MCF 10A (cell line): Measurements from ENCODE around the gene PRF1. TPM values are rescaled to one million over a fixed set of nuclear protein-coding genes. Genes with fewer than 3 reads are reported as not detected.

ENCODE experiments used
- BruUV-seq: library from RNA; stranded (reverse); fragments of 400-500 nt; replicated peaks from 2 replicates; lab custom pipeline; 2021; lab: Mats Ljungman, UMichigan
- CTCF ChIA-PET: fragments of 300-600 bp; sonication (Branson Sonifier 250); formaldehyde crosslinking; extraction: SDS; loops from one replicate; lab custom pipeline; 2021; ENCODE audit warnings: antibody characterized with exemption, inconsistent platforms; lab: Yijun Ruan, JAX
- POLR2A ChIA-PET: fragments of 300-600, 350-650 bp; sonication (Branson Sonifier 250); formaldehyde crosslinking; extraction: SDS; loops from one replicate; lab custom pipeline; 2020; ENCODE audit warnings: antibody characterized with exemption, inconsistent platforms; lab: Yijun Ruan, JAX
- DNase-seq: peaks from one replicate; pipeline ENCODE4 v3.0.0-alpha.2; 2018; ENCODE audit not compliant: unreplicated experiment
- H3K27ac Mint-ChIP-seq: one replicate; pipeline ENCODE4 v1.8.0; 2022; ENCODE audit warnings: mild to moderate bottlenecking, low read depth, mixed read lengths; ENCODE audit not compliant: unreplicated experiment
- H3K27me3 Mint-ChIP-seq: one replicate; pipeline ENCODE4 v1.8.0; 2022; ENCODE audit warnings: mixed read lengths; ENCODE audit not compliant: insufficient read depth, unreplicated experiment
- H3K36me3 Mint-ChIP-seq: one replicate; pipeline ENCODE4 v1.8.0; 2022; ENCODE audit warnings: mild to moderate bottlenecking, moderate library complexity, mixed read lengths; ENCODE audit not compliant: insufficient read depth, unreplicated experiment
- H3K4me1 Mint-ChIP-seq: one replicate; pipeline ENCODE4 v1.8.0; 2022; ENCODE audit warnings: mixed read lengths; ENCODE audit not compliant: insufficient read depth, unreplicated experiment
- H3K4me3 Mint-ChIP-seq: one replicate; pipeline ENCODE4 v1.8.0; 2022; ENCODE audit warnings: mild to moderate bottlenecking, moderate library complexity, mixed read lengths; ENCODE audit not compliant: unreplicated experiment
- H3K9me3 Mint-ChIP-seq: one replicate; pipeline ENCODE4 v1.8.0; 2022; ENCODE audit warnings: mixed read lengths; ENCODE audit not compliant: unreplicated experiment
- intact Hi-C: fragments of 100-400 bp; cut with micrococcal nuclease; formaldehyde crosslinking; loops from 2 replicates; pipeline ENCODE4 v1.14.1; 2022
- total RNA-seq: library from RNA; stranded (reverse); gene quantifications from 2 replicates; pipeline ENCODE4 v1.2.3, GENCODE V29; 2022
- TF ChIP-seq, protein P1 (sequence below): fragments of 200-600 bp; IDR thresholded peaks from one replicate; pipeline ENCODE4 v1.8.0; 2022; ENCODE audit warnings: antibody characterized with exemption, mild to moderate bottlenecking; ENCODE audit not compliant: unreplicated experiment

PRF1 gene
- total RNA-seq, 1 experiment from 2014 or later = not detected

DNA sequence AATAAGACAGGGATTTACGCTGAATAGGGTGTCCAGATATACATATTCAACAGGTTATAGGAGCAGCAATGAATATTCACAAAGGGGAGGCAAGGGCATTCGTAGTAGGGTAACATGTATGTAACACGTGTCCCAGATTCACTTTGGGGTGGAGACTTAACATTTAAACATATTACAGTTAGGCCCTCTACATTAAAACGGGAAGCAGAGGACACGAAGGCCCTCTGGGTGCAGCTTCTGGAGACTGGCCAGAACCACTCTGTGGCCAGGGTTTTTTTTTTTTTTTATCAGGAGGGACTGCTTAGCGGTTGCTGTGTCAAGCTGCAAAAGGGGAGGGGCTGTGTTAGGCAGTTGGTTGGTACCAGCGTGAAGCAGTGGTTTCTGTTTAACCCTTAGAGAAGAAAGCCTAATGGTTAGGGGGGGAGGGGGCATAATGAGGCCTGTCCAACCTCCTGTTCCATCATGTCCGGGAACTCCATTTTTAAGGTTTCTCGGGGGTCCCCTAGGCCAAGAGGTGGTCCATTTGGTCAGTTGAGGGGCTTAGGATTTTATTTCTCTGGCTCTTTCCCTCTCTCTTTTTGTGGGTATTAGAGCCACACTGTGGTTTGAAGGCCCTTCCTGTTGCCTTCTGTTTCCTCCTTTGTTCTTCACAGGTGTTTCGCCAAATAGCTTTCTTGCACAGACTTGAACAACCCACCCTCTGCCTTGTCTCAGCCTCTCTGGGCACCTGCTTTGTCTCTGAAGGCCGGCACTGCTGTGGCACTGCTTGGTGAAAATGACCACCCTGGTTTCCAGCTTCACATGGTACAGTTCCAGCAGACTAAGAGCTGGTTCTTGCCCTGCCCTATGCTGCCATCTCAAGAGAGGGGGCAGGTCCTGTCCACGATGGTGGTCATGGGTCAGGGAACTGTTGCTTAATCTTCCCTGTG is 26.4 kb downstream of the PRF1 start:
- H3K4me1 Mint-ChIP-seq = peaks cover 36% of the 10 kb centered on the region
- no TSS peak for BruUV-seq
- no peaks in the 10 kb centered on the region for H3K36me3 Mint-ChIP-seq
- TF ChIP-seq, protein P1, sequence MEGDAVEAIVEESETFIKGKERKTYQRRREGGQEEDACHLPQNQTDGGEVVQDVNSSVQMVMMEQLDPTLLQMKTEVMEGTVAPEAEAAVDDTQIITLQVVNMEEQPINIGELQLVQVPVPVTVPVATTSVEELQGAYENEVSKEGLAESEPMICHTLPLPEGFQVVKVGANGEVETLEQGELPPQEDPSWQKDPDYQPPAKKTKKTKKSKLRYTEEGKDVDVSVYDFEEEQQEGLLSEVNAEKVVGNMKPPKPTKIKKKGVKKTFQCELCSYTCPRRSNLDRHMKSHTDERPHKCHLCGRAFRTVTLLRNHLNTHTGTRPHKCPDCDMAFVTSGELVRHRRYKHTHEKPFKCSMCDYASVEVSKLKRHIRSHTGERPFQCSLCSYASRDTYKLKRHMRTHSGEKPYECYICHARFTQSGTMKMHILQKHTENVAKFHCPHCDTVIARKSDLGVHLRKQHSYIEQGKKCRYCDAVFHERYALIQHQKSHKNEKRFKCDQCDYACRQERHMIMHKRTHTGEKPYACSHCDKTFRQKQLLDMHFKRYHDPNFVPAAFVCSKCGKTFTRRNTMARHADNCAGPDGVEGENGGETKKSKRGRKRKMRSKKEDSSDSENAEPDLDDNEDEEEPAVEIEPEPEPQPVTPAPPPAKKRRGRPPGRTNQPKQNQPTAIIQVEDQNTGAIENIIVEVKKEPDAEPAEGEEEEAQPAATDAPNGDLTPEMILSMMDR = no peak
- DNase-seq = peak; percentile 80
- ChIA-PET CTCF (interaction anchor here (0.8 to 2.5 kb wide), 4 partner anchors 25 to 328 kb away, joined by 3 to 9 read pairs (median 4); no protein-coding TSS in a partner anchor), POLR2A (interaction anchor here (0.6 kb wide), 1 partner anchor 278 kb away, joined by 4 read pairs; no protein-coding TSS in a partner anchor)
- H3K27me3 Mint-ChIP-seq = no peaks in the 10 kb centered on the region
- H3K27ac Mint-ChIP-seq = no peak overlapping the region
- no peak overlapping the region for H3K4me3 Mint-ChIP-seq
- no peaks in the 10 kb centered on the region for H3K9me3 Mint-ChIP-seq
- intact Hi-C loops = no loop called here

DNA sequence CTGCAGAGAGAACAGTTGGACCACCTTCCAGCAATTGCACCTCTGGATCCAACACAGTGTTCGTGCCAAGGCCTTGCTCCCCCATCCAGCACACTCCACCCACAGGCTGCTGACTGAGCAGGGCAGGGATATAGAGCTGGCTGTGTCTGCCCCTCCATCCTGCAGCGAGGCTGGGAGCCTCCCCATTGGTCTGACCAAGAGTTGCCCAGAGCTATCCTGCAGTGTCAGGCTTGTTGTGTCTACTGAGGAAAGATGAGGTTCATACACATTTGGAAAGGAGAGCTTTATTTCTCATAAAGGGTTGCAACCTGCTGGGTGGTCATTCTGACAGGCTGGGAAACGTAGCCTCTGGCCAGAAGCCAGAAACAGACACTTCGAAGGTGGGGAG is 27.1 kb downstream of the PRF1 start:
- BruUV-seq = no TSS peak
- ChIA-PET CTCF (interaction anchor here (0.8 to 1.3 kb wide), 2 partner anchors 25 to 110 kb away, joined by 3 to 4 read pairs; no protein-coding TSS in a partner anchor), POLR2A (interaction anchor here (0.6 kb wide), 1 partner anchor 279 kb away, joined by 4 read pairs; no protein-coding TSS in a partner anchor)
- no peak for DNase-seq
- peaks cover 36% of the 10 kb centered on the region for H3K4me1 Mint-ChIP-seq
- H3K27ac Mint-ChIP-seq = no peak overlapping the region
- intact Hi-C loops = no loop called here
- H3K9me3 Mint-ChIP-seq = no peaks in the 10 kb centered on the region
- no peaks in the 10 kb centered on the region for H3K36me3 Mint-ChIP-seq
- TF ChIP-seq, protein P1 = no peak
- H3K4me3 Mint-ChIP-seq = no peak overlapping the region
- no peaks in the 10 kb centered on the region for H3K27me3 Mint-ChIP-seq

DNA sequence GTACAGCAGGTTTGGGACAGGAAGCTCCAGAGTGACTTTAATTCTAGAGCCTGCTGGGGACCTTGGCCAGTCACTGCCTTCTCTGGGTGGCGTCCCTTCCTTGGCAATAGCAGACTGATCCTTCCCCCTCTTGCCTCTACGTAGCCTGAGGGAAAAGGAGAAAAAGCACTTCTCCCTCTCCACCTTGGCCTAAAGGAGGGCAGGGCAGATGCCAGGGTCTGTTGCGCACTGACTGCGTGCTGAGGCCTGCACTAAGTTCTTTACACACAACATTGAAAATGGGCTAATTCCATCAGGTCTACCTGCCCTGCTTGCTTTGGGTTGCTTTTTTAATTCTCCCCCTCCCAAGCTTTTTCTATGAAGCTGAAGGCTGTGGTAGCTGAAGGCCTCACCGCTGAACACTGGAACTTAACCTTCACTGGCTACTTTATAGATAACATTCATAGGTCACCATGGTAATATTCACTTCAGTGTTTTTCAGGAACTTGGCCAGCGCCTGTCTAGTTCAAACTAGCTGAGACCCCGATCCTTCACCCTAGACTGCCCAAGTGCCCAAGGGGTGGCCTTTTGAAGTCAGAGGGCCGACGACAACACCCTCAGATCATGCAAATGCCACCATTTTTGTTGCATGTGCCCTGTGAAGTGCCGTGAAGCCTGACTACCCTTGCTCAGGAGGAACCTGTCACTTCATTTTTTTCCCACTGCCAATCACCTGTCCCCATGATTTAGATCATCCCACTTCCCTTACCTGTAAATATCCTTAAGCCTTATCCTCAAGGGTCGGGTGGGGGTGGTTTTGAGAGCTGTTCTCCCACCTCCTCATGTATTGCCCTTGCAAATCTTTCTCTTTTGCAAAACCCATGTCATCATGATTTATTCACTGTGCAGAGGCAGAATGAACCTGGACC is 28.7 kb downstream of the PRF1 start:
- H3K27ac Mint-ChIP-seq = no peak overlapping the region
- intact Hi-C loops = no loop called here
- CTCF ChIA-PET = interaction anchor here (0.6 to 1.3 kb wide), 2 partner anchors 23 to 111 kb away, joined by 3 read pairs; no protein-coding TSS in a partner anchor
- H3K4me1 Mint-ChIP-seq = peaks cover 30% of the 10 kb centered on the region
- H3K9me3 Mint-ChIP-seq = no peaks in the 10 kb centered on the region
- no peak overlapping the region for H3K4me3 Mint-ChIP-seq
- no peaks in the 10 kb centered on the region for H3K27me3 Mint-ChIP-seq
- DNase-seq = no peak
- POLR2A ChIA-PET = interaction anchor here (0.6 kb wide), 1 partner anchor 285 kb away, joined by 3 read pairs; no protein-coding TSS in a partner anchor
- H3K36me3 Mint-ChIP-seq = no peaks in the 10 kb centered on the region
- TF ChIP-seq, protein P1 = no peak
- no TSS peak for BruUV-seq
